Inferior parietal cortex (tissue), 1 donor: ENCODE measurements around the gene EXT2.

Experiments
- DNase-seq: peaks from one replicate; pipeline ENCODE4 v3.0.0-alpha.2; 2016; ENCODE audit errors: extremely low spot score

Gene EXT2

DNA sequence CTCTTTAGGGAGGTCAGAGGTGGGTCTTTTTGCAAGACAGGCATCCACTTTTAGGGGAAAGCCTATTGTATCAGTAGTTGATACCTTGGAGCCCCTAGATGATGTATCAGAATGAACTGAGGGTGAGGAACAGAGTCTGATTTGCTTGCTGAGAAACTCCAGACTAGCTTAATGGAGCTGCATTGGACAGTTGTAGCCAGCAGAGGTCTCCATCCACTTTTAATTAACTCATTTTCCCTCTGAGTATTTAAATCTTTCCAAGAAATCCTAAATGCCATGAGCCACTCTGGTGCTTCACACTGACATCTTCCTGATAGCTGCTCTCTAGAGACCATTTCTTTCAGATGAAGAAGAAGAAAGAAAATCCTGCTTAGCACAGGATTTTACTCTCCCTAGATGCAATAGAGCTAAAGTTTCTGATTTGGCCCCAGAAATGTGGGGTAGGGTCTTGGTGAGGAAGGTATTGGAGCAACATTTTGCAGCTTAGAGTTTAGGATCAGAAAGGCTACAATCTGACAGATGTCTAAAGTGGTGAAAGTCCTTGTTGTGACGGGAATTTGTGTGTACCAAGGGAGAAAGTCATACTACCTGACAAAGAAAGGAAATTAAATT, 38.0 kb downstream of the EXT2 start:
- peak; percentile 41 for DNase-seq

GRCh38 chr11:44134625-44135024, 39.1 kb downstream of the EXT2 start:
- no peak for DNase-seq

GRCh38 chr11:44136176-44136945, 40.9 kb downstream of the EXT2 start:
- DNase-seq = no peak

GRCh38 chr11:44137057-44137456, 41.6 kb downstream of the EXT2 start:
- no peak for DNase-seq

DNA sequence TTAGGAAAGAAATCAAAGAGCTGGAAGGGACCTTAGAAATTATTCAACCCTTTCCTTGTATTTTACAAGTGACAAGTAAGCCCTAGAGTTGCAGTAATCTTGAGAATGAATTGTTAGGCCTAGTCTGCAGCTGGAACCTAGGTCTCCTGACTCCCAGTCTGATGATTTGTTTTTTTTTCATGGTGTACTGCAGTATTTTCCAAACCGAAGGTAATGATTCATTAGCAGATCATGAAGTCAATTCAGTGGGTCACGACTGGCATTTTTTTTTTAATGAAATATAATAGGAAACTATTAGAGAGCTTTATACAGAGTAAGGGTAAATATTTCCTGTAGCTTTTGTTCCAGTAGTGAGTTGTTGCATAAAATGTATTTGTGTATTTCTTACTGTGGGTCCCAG, 42.8 kb downstream of the EXT2 start:
- DNase-seq = no peak

DNA sequence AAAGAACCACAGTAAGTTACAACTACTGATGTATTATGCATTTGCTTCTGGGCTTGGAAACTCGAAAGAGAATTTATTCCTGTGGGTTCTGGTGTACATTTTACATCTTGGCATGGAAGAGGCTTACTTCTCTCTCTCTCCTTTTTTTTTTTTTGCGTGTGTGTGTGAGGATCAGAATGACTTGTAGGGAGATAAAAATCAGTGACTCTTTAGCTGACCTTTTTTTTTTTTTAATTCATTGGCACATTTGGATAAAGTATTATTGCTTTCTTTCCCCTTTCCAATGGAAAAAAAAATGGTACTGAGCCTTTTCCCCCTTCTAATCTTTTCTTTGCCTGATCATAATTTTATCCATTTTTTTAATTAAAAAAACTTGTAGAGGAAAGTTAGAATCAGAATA, 43.5 kb downstream of the EXT2 start:
- DNase-seq = no peak

DNA sequence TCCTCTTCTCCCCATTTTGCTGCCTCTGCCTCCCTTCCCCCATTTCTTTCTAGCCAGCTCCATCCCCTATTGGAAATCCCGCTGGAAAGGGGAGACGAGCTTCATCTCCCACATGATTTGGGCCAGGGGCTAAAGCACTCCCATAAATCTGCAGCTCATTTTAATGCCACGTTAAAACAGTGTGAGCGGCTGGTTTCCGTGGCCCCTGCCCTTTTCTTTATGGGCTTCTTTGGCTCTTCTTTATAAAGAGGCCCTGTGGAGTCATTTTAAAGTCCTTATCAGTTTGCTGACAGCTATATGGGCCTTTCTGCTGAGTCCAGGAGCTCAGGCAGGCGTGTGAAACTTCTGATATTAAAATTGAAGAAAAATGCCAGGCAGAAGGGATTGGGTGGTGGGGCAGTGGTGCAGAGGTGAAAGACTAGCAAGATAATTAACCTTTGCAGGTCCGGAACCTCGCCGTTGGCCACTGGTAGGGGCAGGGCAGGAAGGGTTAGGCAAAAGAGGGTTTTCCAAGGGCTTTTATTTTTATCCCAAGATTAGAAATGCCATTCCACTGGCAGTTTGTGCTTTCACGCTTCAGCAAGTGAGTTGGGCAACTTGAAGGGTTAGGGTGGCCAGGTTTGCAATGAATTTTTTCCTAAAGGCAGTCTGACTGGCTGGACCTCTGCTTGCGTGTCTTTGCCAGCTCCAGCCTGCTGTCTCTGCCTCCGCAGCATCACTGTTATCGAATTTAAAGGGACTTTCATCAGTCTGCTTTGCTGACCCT, 44.3 kb downstream of the EXT2 start:
- DNase-seq = no peak

- DNase-seq = no peak
These were observed 44.9 kb downstream of the EXT2 start for GRCh38 chr11:44140372-44140771.

DNA sequence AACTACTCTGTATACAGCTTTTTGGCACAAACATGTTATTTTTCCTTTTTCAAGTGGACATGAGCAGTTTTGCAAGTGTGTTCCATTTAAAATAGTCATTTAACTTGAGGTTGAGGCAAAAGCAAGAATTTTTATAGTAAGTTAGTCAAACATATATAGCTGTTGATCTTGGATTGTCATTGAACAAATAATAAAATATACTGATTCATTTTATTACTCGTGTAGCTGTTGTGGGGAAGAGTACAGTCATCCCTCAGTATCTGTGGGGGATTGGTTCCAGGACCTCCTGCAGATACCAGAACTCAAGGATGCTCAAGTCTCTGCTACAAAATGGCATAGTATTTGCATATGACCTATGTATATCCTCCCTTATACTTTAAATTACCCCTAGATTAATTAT, 45.3 kb downstream of the EXT2 start:
- no peak for DNase-seq

DNA sequence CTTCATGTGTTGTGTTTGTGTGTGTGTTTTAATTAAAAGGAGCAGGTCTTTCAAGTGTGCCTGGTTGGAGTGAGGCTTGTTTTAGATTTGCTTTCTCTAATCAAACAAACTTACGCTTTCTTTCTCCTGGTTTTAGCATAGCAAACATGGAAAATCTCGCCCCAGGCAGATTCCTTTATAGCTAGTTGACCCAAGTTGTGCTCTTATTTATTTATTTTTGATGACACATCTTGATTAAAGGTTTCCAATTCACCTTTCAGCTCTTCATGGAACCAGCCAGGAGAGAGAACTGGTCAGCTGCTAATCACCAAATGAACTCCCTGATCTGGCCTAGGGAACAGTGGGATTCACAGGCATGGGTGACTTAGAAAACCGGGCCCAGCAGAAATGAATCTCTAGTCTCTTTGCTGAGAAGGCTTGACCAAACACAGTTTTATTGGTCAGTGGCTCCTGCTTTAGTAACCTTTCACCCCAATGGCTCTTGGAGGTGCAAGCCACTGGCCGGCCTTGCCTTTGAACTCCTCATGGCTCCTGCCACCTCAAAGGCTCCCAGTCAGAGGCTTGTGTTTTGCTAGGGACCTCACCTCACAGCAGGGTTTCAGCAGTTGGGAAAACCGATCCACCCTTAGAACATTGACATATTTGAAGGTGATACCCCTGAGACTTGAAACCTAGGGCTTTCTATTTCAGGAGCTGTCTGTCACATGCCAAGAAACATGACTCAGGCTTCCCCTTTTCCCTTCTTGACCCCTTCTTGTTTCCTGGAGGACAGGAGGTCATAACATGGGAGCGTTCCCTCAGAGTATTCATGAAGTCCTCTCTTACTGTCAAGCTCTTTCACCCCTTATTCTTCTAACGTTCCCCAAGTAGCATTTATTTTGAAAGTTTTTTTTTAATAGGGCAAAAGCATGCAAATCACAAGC, 48.8 kb downstream of the EXT2 start:
- no peak for DNase-seq

DNA sequence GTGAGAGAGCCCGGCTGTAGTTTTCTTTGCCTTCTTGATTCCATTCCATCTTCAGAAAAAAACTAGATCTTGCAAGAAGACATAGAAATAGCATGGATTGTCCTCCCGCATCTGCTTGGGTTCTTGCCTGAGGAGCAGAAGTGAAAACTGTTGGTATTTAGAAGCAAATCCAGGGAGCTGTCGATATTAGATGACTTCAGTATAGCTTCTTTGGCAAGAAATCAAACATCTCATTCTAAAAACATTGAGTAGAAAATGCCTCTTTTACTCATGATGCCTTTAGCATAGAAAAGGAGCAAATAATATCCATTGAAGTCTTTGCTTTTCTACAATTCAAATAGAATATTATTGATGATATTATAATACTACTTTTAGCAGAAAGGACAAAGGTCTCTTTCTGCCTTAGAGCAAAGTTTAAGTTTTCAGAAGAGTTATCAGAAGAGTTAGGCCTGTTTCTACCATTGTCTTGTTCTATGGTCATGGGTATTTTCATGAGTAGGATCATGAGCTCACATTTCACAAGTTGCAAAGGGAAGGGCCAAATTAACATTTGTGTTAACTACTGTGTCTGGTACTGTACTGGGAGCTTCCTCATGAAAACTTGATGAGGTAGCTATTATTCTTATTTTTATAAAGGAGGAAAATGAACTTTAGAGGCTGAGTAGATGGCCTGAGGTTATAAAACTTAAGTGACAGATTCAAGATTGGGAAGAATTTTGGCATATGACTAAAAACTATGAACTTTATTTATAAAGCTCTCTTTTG, 49.7 kb downstream of the EXT2 start:
- no peak for DNase-seq

GRCh38 chr11:44146931-44147330, 51.5 kb downstream of the EXT2 start:
- DNase-seq = no peak

DNA sequence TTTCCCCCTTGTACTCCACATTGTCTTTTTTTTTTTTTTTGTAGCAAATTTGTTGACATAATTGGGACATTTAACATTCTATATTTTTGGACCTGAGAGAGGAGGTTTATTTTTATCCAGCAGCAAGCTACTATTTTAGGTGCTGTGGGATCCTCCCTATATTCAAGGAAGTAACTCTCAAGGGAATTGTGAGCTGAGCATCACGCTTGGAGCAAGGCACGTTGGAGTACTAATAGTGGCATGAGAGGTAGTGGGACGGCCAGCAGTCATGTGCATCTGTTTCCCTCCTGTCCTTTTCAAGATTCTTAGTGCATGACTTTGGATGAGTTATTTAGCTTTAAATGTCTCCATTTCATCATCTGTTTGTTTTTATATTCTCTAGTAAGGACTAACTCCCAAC, 52.3 kb downstream of the EXT2 start:
- no peak for DNase-seq

DNA sequence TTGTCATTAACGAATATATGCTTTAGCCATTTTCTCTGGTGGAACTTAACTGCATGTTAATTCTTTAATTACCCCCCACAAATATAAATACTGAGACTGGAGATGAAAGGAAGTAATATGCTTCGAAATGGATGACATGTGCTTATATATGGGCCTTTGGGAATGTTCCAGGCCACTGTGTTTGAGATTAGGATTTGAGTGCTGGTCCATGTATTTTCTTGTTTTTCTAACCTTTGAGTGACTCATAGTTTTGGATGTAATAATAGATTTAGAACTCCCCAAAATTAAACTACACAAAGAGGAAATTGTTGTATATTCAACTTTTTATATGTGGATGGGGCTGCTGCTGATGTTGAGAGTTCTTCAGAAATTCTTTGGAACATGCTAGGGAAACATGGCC, 54.2 kb downstream of the EXT2 start:
- no peak for DNase-seq

- no peak for DNase-seq
These were observed 54.9 kb downstream of the EXT2 start for GRCh38 chr11:44150401-44150800.

GRCh38 chr11:44157019-44157418, 61.5 kb downstream of the EXT2 start:
- no peak for DNase-seq

DNA sequence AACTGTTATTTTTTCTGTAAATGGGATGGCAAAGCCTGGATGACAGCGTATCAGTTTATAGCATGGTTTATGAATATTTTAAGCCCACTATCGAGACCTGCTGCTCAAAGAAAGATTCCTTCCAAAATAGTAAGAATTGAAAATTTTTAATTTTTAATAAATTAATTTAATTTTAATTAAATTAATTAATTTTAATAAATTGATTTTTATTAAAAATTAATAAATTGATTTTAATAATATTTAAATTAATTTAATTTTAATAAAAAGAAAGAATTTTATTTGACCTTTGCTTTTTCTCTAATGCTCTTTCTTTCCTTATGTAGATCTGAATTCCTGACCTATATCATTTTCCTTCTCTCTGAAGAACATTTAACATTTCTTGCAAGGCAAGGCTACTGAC, 62.9 kb downstream of the EXT2 start:
- no peak for DNase-seq

DNA sequence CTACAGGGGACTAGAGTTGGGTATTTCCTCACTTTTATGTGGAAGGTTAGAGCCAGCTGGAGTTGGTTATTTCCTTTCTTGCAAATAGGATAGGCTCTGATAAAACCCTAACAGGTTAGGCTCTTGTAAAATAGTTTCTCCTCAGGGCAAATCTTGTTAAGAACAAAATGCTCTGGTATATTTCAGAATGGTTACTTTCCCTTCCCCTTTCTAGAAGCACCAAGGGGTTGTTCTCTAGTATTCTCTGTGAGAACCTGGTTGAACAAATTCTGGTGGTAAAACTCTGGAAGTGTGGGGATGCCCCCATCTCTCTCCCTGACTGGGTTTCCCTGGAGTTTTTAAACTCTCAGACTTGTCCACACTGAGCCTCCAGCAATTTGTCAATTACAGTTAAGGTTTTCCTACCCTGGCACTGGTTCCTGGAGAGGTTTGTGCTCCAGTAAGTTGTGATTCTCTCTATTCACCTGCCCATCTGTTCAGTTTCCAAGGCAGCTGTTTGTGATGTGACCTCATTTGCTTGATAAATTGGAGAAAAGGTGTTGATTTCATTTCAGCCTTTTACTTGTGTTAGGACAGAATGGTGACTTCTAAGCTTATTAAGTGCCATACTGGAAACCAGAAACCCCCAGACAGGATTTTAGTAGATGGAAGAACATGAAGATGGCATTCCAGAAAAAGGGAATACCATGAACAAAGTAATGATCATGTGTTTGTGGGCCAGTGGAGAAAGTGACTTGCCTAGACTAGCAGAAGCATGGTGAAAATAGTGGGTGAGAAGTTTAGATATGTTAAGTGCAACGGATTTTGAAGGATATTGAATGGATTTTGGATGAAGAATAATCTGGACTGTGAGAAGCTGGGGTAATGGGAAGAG, 64.6 kb downstream of the EXT2 start:
- DNase-seq = no peak

GRCh38 chr11:44162004-44162403, 66.5 kb downstream of the EXT2 start:
- no peak for DNase-seq

DNA sequence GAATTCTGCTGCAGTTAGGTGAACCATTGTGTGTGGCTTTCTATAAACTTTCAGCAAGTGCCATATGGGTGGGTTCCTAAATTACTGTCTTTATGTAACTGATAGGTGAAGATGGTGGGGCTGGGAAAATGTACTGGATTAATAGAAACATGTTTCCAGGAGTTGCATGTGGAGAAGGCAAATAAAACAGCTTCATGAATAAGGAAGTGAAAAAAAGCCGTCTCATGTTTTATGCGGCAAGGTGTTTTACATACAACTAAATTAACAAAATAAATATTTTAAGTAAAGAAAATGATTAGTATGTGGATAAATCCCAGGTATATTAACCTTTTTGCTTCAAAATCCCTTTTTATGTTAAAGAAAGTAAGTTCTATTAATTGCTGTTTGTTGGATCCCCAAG, 67.2 kb downstream of the EXT2 start:
- DNase-seq = no peak
